ENCODE measurements around the gene SELENON. TPM values are rescaled to one million over a fixed set of nuclear protein-coding genes. Genes with fewer than 3 reads are reported as not detected.

Gene SELENON
- total and polyA plus RNA-seq, 10 of the 15 experiments (the other 5 are each of a cell fraction or from before 2014, with no cell fraction given) = 0.07 to 5.1 (median 0.80) TPM

DNA sequence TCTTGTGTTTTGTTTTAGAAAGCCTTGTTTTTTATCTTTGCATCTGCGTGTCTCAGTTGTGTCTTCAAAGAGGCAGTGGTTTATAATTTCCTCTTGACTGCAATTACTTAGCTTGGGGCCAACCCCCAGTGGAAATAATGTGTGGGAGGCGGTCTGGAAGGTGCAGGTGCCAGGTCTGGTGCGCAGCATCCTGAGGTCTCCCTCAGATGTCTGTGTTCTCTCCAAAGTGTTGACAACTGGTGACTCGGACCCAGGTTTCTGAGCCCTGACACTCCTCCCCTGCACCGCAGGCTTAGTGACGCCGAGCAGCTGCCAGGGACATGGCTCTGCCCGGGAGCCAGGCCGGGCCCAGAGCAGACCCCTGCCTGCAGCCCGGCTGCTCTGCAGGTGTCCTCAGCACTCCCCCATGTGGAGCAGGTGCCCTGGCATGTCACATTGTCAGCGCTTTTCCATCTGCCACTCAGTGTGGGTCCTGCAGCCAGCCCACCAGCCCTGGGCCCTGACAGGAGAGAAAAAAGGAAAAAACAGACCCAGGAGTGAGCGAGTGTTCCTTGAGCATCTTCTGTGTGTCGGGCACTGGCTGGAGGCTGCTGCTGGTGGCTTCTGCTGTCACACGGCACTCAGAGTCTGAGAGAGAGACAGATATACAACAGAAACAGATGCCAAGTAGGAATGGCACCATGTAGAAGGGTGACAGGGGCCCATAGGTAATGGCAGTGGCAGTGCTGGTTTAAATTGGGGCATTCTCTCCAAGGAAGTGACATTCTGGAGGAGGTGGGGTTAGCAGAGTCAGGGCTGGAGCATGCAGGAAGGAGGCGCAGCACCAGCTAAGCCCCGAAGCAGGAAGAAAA, 24.8 kb upstream of the SELENON start (continued):
- TF ChIP-seq ASH2L (IDR thresholded peaks at IDR 0.05; ENCODE audit: borderline replicate concordance, low read depth) (no peak), TCF3 (IDR thresholded peaks at IDR 0.05; ENCODE audit: borderline replicate concordance, insufficient read depth, low read depth, low read length) (0 out of 2 replicates have a peak, but pooled peaks have one; percentile 57), NRF1 (conservative IDR thresholded peaks at IDR 0.05; ENCODE audit: low read depth, low read length) (no peak), SUPT20H (IDR thresholded peaks at IDR 0.05; ENCODE audit: borderline replicate concordance, control insufficient read depth, low read depth, low read length) (no peak), EGR1 (IDR thresholded peaks at IDR 0.05; ENCODE audit: borderline replicate concordance in 1 of 2, low read depth in 2 of 2, low read length in 2 of 2) (no peak), RUNX3 (IDR thresholded peaks at IDR 0.05; ENCODE audit: low read length) (peak; percentile 55), SIX5 (IDR thresholded peaks at IDR 0.05; ENCODE audit: low read depth, low read length, severe bottlenecking) (no peak), DPF2 (IDR thresholded peaks at IDR 0.05) (peak; percentile 40; the same call in 1 of the 2 replicates), BHLHE40 (IDR thresholded peaks at IDR 0.05; ENCODE audit: borderline replicate concordance in 1 of 2, low read depth in 2 of 2, low read length in 1 of 2) (peak; percentile 68 to 82; a peak in 2 of 4 replicates), SUZ12 (IDR thresholded peaks at IDR 0.05; ENCODE audit: unreplicated experiment) (no peak), IRF5 (IDR thresholded peaks at IDR 0.05; ENCODE audit: borderline replicate concordance) (no peak), NFYA (IDR thresholded peaks at IDR 0.05; ENCODE audit: borderline replicate concordance, low read depth, low read length) (no peak), ZNF274 (IDR thresholded peaks at IDR 0.05; ENCODE audit: insufficient read depth, insufficient read length) (no peak), IKZF1 (conservative IDR thresholded peaks at IDR 0.05) (peak; percentile 50)

Data from GM12878 (cell line).